Measurements from ENCODE around the gene COX11. TPM values are rescaled to one million over a fixed set of nuclear protein-coding genes. Genes with fewer than 3 reads are reported as not detected.

Gene COX11
- total and polyA plus RNA-seq, 2 donors from 2014 or later = 52.7 to 64.9 TPM

DNA sequence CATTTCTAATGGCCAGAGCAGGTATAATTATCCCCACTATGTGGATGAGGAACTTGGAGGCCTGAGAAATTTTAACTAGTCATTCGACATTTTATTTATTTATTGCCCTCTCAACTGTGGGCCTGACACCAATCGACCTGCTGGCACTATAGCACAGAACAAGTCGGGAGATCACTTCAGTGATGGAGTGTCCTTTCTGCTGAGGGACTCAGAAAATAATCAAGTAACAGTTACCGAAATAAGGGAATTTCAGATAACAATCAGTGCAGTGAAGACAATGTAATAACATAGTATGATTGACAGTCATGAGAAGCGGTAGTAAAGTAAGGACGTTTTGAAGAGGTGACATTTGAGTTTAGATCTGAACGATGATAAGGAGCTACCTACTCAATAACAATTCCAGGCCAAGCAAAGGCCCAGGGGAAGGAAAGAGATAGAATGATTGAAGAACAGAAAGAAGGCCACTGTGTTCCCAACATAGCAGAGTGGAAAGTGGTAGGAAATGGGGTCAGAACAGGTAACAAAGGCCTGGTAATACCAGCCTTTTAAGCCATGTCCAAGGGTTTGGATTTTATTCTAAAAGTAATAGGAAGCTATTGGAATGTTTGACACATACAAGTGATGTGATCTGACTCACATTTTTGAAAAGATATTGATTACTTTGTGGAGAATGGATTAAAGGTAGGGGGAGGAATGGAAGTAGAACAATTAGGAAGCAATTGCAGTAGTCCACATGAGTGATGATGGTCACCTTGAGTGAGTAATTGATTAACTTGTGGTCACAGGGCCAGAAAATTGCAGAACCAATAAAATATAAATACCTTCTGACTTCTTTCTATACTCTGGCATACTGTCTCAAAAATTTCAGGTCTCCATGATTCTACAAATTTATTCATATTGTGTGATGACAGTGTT is 1.5 kb upstream of the COX11 start:
- H3K9me3 ChIP-seq (ENCODE audit: control insufficient read depth in 2 of 3, insufficient read depth in 1 of 3, low read length in 3 of 3) = no peaks in the 10 kb centered on the region
- H3K36me3 ChIP-seq (ENCODE audit: control insufficient read depth in 2 of 3, insufficient read depth in 3 of 3, low read length in 3 of 3) = peaks cover 0 to under 1% (median 0%) of the 10 kb centered on the region in 3 donors
- peak overlapping the region in 2 of 3 donors; percentile 71 to 88 for H3K9ac ChIP-seq (ENCODE audit: low read length in 3 of 3)
- peaks cover 2 to 12% (median 5%) of the 10 kb centered on the region in 3 donors for H3K4me1 ChIP-seq (ENCODE audit: control insufficient read depth in 2 of 3, insufficient read depth in 2 of 3, low read depth in 1 of 3, low read length in 3 of 3)
- no peaks in the 10 kb centered on the region for H3K27me3 ChIP-seq (ENCODE audit: control insufficient read depth, insufficient read depth, low read length)
- peak overlapping the region; percentile 50 to 82 for H3K27ac ChIP-seq (ENCODE audit: low read depth in 2 of 2, low read length in 2 of 2)
- intact Hi-C loops (cut with DNase I) = no loop called here
- TF ChIP-seq, protein P1, sequence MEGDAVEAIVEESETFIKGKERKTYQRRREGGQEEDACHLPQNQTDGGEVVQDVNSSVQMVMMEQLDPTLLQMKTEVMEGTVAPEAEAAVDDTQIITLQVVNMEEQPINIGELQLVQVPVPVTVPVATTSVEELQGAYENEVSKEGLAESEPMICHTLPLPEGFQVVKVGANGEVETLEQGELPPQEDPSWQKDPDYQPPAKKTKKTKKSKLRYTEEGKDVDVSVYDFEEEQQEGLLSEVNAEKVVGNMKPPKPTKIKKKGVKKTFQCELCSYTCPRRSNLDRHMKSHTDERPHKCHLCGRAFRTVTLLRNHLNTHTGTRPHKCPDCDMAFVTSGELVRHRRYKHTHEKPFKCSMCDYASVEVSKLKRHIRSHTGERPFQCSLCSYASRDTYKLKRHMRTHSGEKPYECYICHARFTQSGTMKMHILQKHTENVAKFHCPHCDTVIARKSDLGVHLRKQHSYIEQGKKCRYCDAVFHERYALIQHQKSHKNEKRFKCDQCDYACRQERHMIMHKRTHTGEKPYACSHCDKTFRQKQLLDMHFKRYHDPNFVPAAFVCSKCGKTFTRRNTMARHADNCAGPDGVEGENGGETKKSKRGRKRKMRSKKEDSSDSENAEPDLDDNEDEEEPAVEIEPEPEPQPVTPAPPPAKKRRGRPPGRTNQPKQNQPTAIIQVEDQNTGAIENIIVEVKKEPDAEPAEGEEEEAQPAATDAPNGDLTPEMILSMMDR (IDR thresholded peaks at IDR 0.05; ENCODE audit: borderline replicate concordance, extremely low read depth, insufficient read depth) = no peak
- peak overlapping the region; percentile 18 to 91 (median 88) for H3K4me3 ChIP-seq (ENCODE audit: low read length in 3 of 3)
- DNase-seq = peak in 1 of 5 donors; percentile 6
- FAIRE-seq = no peak

DNA sequence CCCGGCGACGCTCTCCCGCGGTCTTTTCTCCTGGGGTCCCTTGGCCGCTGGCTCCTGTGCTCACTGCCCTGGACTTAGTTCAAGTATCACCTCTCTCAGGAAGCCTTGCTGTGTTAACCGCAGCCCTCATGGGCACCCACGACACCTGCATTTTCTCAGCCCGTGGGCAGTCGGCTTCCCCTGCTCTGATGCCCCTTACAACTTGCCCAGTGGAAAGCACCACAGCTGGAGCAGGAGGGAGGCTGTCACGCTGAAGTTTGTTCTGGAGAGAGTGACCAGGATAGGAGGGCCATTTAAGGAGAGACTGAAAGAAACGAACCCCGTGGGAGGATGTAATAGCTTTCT is 506 bp upstream of the COX11 start:
- peaks cover 0 to 8% (median 4%) of the 10 kb centered on the region in 3 donors for H3K36me3 ChIP-seq (ENCODE audit: control insufficient read depth in 2 of 3, insufficient read depth in 3 of 3, low read length in 3 of 3)
- H3K27me3 ChIP-seq (ENCODE audit: control insufficient read depth, insufficient read depth, low read length) = no peaks in the 10 kb centered on the region
- DNase-seq = peak in 2 of 5 donors; percentile 70 to 78
- peak overlapping the region; percentile 88 to 92 (median 91) for H3K4me3 ChIP-seq (ENCODE audit: low read length in 3 of 3)
- intact Hi-C loops (cut with DNase I) = no loop called here
- TF ChIP-seq, protein P1 (IDR thresholded peaks at IDR 0.05; ENCODE audit: borderline replicate concordance, extremely low read depth, insufficient read depth) = no peak
- peak overlapping the region; percentile 71 to 91 (median 88) for H3K9ac ChIP-seq (ENCODE audit: low read length in 3 of 3)
- H3K9me3 ChIP-seq (ENCODE audit: control insufficient read depth in 2 of 3, insufficient read depth in 1 of 3, low read length in 3 of 3) = no peaks in the 10 kb centered on the region
- peak overlapping the region; percentile 82 to 87 for H3K27ac ChIP-seq (ENCODE audit: low read depth in 2 of 2, low read length in 2 of 2)
- peaks cover 2 to 12% (median 7%) of the 10 kb centered on the region in 3 donors for H3K4me1 ChIP-seq (ENCODE audit: control insufficient read depth in 2 of 3, insufficient read depth in 2 of 3, low read depth in 1 of 3, low read length in 3 of 3)
- FAIRE-seq = no peak

DNA sequence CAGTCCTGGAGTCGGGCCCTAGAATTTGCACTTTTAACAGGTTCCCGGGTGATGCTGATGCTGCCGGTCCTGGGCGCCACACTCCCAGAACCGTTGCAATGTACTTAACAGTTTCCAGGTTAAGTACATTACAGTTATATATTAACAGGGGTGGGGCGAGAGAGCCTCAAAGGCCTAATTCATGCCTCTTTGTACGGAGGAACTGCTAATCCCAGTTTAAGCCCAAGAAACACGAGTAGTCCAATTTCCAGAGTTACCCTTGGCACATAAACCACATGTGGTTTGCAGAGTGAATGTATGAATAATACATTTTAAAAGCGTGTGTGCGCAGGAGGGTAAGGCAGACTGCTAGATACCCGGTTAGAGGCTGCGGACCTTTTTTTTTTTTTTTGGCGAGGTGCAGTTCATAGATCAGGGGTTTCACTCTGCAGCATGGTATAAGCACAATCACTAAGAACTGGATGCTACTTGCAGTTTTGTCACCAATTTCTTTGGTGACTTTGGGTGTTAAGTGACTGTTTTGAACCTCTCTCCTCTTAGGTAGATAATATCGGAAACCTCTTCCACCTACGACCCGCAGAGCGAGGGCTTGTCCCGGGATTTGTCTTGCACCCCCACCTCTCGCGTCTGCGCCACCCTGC is 713 bp downstream of the COX11 start:
- no peaks in the 10 kb centered on the region for H3K27me3 ChIP-seq (ENCODE audit: control insufficient read depth, insufficient read depth, low read length)
- peak in 4 of 5 donors; percentile 46 to 82 (median 67) for DNase-seq

More for the DNA sequence above, 713 bp downstream of the COX11 start:
- Histone ChIP-seq H3K4me3 (ENCODE audit: low read length in 3 of 3) (peak overlapping the region; percentile 88 to 92 (median 91)), H3K9ac (ENCODE audit: low read length in 3 of 3) (peak overlapping the region; percentile 77 to 91 (median 88)), H3K9me3 (ENCODE audit: control insufficient read depth in 2 of 3, insufficient read depth in 1 of 3, low read length in 3 of 3) (no peaks in the 10 kb centered on the region), H3K4me1 (ENCODE audit: control insufficient read depth in 2 of 3, insufficient read depth in 2 of 3, low read depth in 1 of 3, low read length in 3 of 3) (peaks cover 2 to 12% (median 9%) of the 10 kb centered on the region in 3 donors), H3K27ac (ENCODE audit: low read depth in 2 of 2, low read length in 2 of 2) (peak overlapping the region; percentile 12 to 64), H3K36me3 (ENCODE audit: control insufficient read depth in 2 of 3, insufficient read depth in 3 of 3, low read length in 3 of 3) (peaks cover 0 to 13% (median 6%) of the 10 kb centered on the region in 3 donors)
- intact Hi-C loops (cut with DNase I) = no loop called here
- FAIRE-seq = no peak
- TF ChIP-seq, protein P1 (IDR thresholded peaks at IDR 0.05; ENCODE audit: borderline replicate concordance, extremely low read depth, insufficient read depth) = no peak
